GM18873 (cell line): ENCODE data around the gene NFILZ.
"Not testable (repeated sequence)": the region's sequence is repeated elsewhere in the genome, so short reads cannot be mapped to it uniquely, and the experiment has no call there.

ENCODE experiments used
- ATAC-seq: cut with Tn5 transposase; IDR thresholded peaks from one replicate; pipeline ENCODE4 v1.9.1; 2021; ENCODE audit warnings: mild to moderate bottlenecking, moderate library complexity, moderate number of reproducible peaks; ENCODE audit not compliant: unreplicated experiment, low FRiP score

The NFILZ gene

GRCh38 chr19:8610936-8611300 lies 19.5 kb upstream of the NFILZ start:
- no peak for ATAC-seq

- no peak for ATAC-seq
Observed at GRCh38 chr19:8611391-8611876, 19.0 kb upstream of the NFILZ start.

GRCh38 chr19:8611877-8612806 lies 18.3 kb upstream of the NFILZ start:
- no peak for ATAC-seq

- no peak for ATAC-seq
Observed at GRCh38 chr19:8612807-8613171, 17.6 kb upstream of the NFILZ start.

GRCh38 chr19:8614455-8614854 lies 16.0 kb upstream of the NFILZ start:
- ATAC-seq = no peak

GRCh38 chr19:8615024-8615423 lies 15.4 kb upstream of the NFILZ start:
- no peak for ATAC-seq

- ATAC-seq = no peak
Observed at GRCh38 chr19:8615813-8616596, 14.4 kb upstream of the NFILZ start.

GRCh38 chr19:8616861-8617260 lies 13.6 kb upstream of the NFILZ start:
- no peak for ATAC-seq

GRCh38 chr19:8617325-8617724 lies 13.1 kb upstream of the NFILZ start:
- not testable (repeated sequence) for ATAC-seq

GRCh38 chr19:8617984-8618383 lies 12.4 kb upstream of the NFILZ start:
- no peak for ATAC-seq

- ATAC-seq = no peak
Observed at GRCh38 chr19:8618751-8619150, 11.7 kb upstream of the NFILZ start.

GRCh38 chr19:8622886-8623285 lies 7.5 kb upstream of the NFILZ start:
- ATAC-seq = not testable (repeated sequence)

GRCh38 chr19:8626842-8627241 lies 3.6 kb upstream of the NFILZ start:
- no peak for ATAC-seq

GRCh38 chr19:8629184-8629583 lies 1.2 kb upstream of the NFILZ start:
- no peak for ATAC-seq

GRCh38 chr19:8630796-8631424 lies 477 bp downstream of the NFILZ start:
- ATAC-seq = no peak

- no peak for ATAC-seq
Observed at GRCh38 chr19:8631425-8631819, 989 bp downstream of the NFILZ start.

- no peak for ATAC-seq
Observed at GRCh38 chr19:8635422-8635821, 5.0 kb downstream of the NFILZ start.

GRCh38 chr19:8637070-8637469 lies 6.6 kb downstream of the NFILZ start:
- ATAC-seq = not testable (repeated sequence)

- ATAC-seq = no peak
Observed at GRCh38 chr19:8638078-8638619, 7.7 kb downstream of the NFILZ start.

- no peak for ATAC-seq
Observed at GRCh38 chr19:8639821-8640401, 9.5 kb downstream of the NFILZ start.
